ENCODE data around the gene PIK3CD. TPM values are rescaled to one million over a fixed set of nuclear protein-coding genes. Genes with fewer than 3 reads are reported as not detected.
A peak's percentile ranks its signal among the peaks of the same experiment; 100 is the strongest.

Gene PIK3CD
- total and polyA plus RNA-seq, 2 experiments from 2014 or later, result 1.2 to 1.3 TPM

GRCh38 chr1:9646037-9646436, 5.5 kb upstream of the PIK3CD start:
- H3K4me3 ChIP-seq, result no peak overlapping the region
- WGBS (ENCODE audit: low lambda C conversion rate, missing lambda C conversion rate), result 90% methylated on average over 13 of the region's 13 CpGs
- no peaks in the 10 kb centered on the region for H3K79me2 ChIP-seq
- H3K4me1 ChIP-seq (ENCODE audit: insufficient read depth), result no peaks in the 10 kb centered on the region
- H3K36me3 ChIP-seq (replicated peaks; ENCODE audit: insufficient read depth, low read depth), result no peaks in the 10 kb centered on the region
- no peak overlapping the region for H3K27ac ChIP-seq
- H3K4me2 ChIP-seq, result no peak overlapping the region
- no peaks in the 10 kb centered on the region for H4K20me1 ChIP-seq (ENCODE audit: insufficient read depth, poor library complexity, severe bottlenecking)
- H2AFZ ChIP-seq, result no peak overlapping the region
- TF ChIP-seq, protein P1, sequence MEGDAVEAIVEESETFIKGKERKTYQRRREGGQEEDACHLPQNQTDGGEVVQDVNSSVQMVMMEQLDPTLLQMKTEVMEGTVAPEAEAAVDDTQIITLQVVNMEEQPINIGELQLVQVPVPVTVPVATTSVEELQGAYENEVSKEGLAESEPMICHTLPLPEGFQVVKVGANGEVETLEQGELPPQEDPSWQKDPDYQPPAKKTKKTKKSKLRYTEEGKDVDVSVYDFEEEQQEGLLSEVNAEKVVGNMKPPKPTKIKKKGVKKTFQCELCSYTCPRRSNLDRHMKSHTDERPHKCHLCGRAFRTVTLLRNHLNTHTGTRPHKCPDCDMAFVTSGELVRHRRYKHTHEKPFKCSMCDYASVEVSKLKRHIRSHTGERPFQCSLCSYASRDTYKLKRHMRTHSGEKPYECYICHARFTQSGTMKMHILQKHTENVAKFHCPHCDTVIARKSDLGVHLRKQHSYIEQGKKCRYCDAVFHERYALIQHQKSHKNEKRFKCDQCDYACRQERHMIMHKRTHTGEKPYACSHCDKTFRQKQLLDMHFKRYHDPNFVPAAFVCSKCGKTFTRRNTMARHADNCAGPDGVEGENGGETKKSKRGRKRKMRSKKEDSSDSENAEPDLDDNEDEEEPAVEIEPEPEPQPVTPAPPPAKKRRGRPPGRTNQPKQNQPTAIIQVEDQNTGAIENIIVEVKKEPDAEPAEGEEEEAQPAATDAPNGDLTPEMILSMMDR (IDR thresholded peaks at IDR 0.05; ENCODE audit: poor library complexity), result no peak
- no peak for TF ChIP-seq EZH2phosphoT487 (IDR thresholded peaks at IDR 0.05; ENCODE audit: low read depth, severe bottlenecking, unreplicated experiment)
- TF ChIP-seq EZH2 (IDR thresholded peaks at IDR 0.05; ENCODE audit: borderline replicate concordance), result no peak
- DNase-seq (ENCODE audit: low spot score), result no peak
- no peaks in the 10 kb centered on the region for H3K9me3 ChIP-seq (ENCODE audit: low read depth)
- H3K9me2 ChIP-seq (replicated peaks; ENCODE audit: insufficient read depth), result no peaks in the 10 kb centered on the region
- H3K27me3 ChIP-seq, result peaks cover 17% of the 10 kb centered on the region

DNA sequence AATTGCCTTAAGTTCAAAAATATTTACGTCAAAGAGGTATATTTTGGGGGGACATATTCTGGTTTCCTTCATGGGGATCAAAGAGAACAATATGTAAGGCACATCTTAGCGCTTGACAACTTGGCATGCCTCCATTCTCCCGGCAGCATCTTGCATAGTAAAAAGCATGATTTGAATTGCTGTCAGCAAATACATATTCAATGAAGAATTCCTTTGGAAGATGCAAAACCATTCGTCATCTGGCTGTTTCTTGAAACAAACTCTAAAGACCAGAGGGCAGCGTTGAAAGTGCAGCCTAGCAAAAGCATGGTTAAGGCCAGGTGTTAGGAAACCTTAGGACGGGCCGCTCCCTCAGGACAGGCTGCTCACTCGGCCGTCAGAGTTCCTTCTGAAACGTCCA, 3.4 kb upstream of the PIK3CD start:
- Histone ChIP-seq H4K20me1 (ENCODE audit: insufficient read depth, poor library complexity, severe bottlenecking) (no peaks in the 10 kb centered on the region), H3K9me3 (ENCODE audit: low read depth) (no peaks in the 10 kb centered on the region), H3K27me3 (peaks cover 37% of the 10 kb centered on the region), H3K9me2 (replicated peaks; ENCODE audit: insufficient read depth) (no peaks in the 10 kb centered on the region), H3K4me2 (no peak overlapping the region), H2AFZ (no peak overlapping the region), H3K79me2 (no peaks in the 10 kb centered on the region), H3K4me1 (ENCODE audit: insufficient read depth) (peaks cover 5% of the 10 kb centered on the region), H3K4me3 (no peak overlapping the region), H3K27ac (no peak overlapping the region), H3K36me3 (replicated peaks; ENCODE audit: insufficient read depth, low read depth) (no peaks in the 10 kb centered on the region)
- 73% methylated on average over 10 of the region's 10 CpGs for WGBS (ENCODE audit: low lambda C conversion rate, missing lambda C conversion rate)
- TF ChIP-seq EZH2 (IDR thresholded peaks at IDR 0.05; ENCODE audit: borderline replicate concordance) (no peak), EZH2phosphoT487 (IDR thresholded peaks at IDR 0.05; ENCODE audit: low read depth, severe bottlenecking, unreplicated experiment) (no peak)
- TF ChIP-seq, protein P1 (IDR thresholded peaks at IDR 0.05; ENCODE audit: poor library complexity), result no peak
- no peak for DNase-seq (ENCODE audit: low spot score)

- Histone ChIP-seq H3K9me3 (ENCODE audit: low read depth) (no peaks in the 10 kb centered on the region), H3K79me2 (no peaks in the 10 kb centered on the region), H3K27me3 (peaks cover 52% of the 10 kb centered on the region), H3K36me3 (replicated peaks; ENCODE audit: insufficient read depth, low read depth) (no peaks in the 10 kb centered on the region), H4K20me1 (ENCODE audit: insufficient read depth, poor library complexity, severe bottlenecking) (no peaks in the 10 kb centered on the region), H3K4me2 (no peak overlapping the region), H3K4me1 (ENCODE audit: insufficient read depth) (peaks cover 5% of the 10 kb centered on the region), H2AFZ (no peak overlapping the region), H3K27ac (no peak overlapping the region), H3K9me2 (replicated peaks; ENCODE audit: insufficient read depth) (no peaks in the 10 kb centered on the region), H3K4me3 (no peak overlapping the region)
- DNase-seq (ENCODE audit: low spot score), result no peak
- WGBS (ENCODE audit: low lambda C conversion rate, missing lambda C conversion rate), result 79% methylated on average over 3 of the region's 3 CpGs
- TF ChIP-seq EZH2phosphoT487 (IDR thresholded peaks at IDR 0.05; ENCODE audit: low read depth, severe bottlenecking, unreplicated experiment), result no peak
- TF ChIP-seq, protein P1 (IDR thresholded peaks at IDR 0.05; ENCODE audit: poor library complexity), result no peak
- TF ChIP-seq EZH2 (IDR thresholded peaks at IDR 0.05; ENCODE audit: borderline replicate concordance), result no peak
These were observed 1.8 kb upstream of the PIK3CD start for GRCh38 chr1:9649769-9650168.

- Histone ChIP-seq H3K9me2 (replicated peaks; ENCODE audit: insufficient read depth) (no peaks in the 10 kb centered on the region), H3K36me3 (replicated peaks; ENCODE audit: insufficient read depth, low read depth) (no peaks in the 10 kb centered on the region), H3K4me3 (peak overlapping the region; percentile 30), H3K27me3 (peaks cover 52% of the 10 kb centered on the region), H4K20me1 (ENCODE audit: insufficient read depth, poor library complexity, severe bottlenecking) (no peaks in the 10 kb centered on the region), H3K9me3 (ENCODE audit: low read depth) (no peaks in the 10 kb centered on the region), H3K4me2 (peak overlapping the region; percentile 99), H2AFZ (no peak overlapping the region), H3K4me1 (ENCODE audit: insufficient read depth) (peaks cover 5% of the 10 kb centered on the region), H3K79me2 (no peaks in the 10 kb centered on the region), H3K27ac (no peak overlapping the region)
- no peak for DNase-seq (ENCODE audit: low spot score)
- TF ChIP-seq, protein P1 (IDR thresholded peaks at IDR 0.05; ENCODE audit: poor library complexity), result no peak
- TF ChIP-seq EZH2phosphoT487 (IDR thresholded peaks at IDR 0.05; ENCODE audit: low read depth, severe bottlenecking, unreplicated experiment), result no peak
- no peak for TF ChIP-seq EZH2 (IDR thresholded peaks at IDR 0.05; ENCODE audit: borderline replicate concordance)
- 40% methylated on average over 10 of the region's 10 CpGs for WGBS (ENCODE audit: low lambda C conversion rate, missing lambda C conversion rate)
These were observed 339 bp upstream of the PIK3CD start for GRCh38 chr1:9651220-9651564.
